NCI-H345 treated with DMSO at 0.1 percent for 48 hours (cell line): ENCODE measurements around the gene PAEP.

ENCODE experiments used
- DNase-seq: peaks from one replicate; lab custom pipeline; 2025; ENCODE audit not compliant: unreplicated experiment; lab: John Stamatoyannopoulos, UW

PAEP gene

DNA sequence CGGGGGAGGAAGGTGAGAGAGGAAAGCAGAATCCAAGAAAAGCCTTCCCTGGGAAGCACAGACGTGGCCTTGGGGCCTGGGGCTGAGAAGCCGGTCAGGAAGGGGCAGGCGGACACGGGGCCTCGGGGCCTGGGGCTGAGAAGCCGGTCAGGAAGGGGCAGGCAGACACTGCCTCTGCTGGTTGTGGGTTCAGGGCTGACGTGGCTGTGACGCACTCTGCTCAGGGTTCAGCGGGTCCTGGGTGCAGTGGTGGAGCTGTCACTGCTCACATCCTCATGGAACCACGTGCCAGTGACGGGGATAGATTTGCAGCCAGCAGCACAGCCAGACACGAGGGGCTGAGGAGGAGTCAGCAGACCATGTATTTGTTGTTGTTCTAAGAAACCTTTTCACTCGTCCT lies 12.8 kb downstream of the PAEP start:
- DNase-seq, result no peak

DNA sequence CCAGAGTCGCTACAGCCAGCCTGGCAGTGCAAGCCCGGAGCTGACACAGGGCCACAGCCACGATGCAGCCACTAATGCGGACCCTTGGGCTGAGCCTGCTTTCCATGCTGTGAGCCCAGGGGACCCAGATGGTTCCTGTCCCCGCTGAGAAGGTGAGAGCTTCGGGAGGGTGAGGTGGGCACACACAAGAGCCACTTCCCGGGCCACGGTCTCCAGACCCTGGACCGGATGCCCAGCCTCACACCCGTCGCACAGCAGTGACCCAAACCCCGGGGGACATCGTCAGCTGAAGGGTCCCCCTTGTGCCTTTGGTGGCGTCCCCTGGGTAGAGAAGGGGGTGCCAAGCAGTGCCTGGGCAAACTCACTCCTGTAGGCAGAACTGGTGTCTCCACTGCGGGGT lies 13.4 kb downstream of the PAEP start:
- DNase-seq, result no peak

DNA sequence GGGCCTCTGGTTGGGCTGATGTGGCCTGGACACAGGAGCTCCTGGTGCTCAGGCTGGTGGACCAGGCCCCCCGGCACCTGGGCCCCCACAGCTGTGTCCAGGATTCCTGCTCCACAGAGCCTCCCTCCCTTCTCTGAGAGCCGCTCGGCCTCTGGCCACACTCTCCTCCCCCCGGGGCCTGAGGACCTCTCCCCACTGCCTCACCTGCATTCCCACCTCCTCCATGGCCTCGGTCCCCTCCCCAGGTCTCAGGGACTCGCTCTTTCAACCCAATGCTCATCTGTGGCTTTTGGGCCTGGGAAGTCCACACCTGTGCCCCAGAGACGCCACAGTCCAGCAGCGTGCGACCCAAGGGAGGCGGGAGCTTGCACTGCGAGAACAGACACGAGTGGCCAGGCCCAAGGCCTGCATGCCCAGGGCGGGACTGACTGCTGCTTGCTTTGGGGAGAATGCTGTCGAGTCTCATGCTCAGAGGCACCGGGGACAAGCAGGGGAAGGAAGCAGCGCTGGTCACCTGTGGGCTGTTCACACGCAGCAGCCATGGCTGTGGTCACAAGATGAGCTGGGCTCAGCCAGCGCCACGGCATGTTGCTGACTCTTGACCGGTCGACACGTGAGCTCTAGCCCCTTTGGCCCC lies 14.6 kb downstream of the PAEP start:
- no peak for DNase-seq

DNA sequence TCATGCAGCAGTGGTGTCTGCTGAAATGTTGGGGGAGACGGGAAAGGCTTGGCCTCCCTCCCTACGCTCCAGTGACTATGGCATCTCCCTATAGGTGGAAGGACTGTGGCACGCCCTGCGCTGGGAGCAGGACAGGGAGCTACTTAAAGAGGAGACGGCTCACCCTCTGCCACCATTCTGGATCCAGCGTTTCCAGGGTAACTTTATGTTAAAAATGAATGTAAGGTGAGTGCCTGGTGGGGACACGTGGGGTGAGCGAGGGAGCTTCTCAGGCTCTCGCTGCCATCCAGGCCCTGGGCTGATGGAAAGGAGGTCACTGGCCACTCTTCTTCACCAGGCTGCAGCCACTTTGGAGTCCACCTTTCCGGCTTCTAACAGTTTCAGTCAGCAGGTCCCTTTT lies 15.7 kb downstream of the PAEP start:
- DNase-seq, result no peak

DNA sequence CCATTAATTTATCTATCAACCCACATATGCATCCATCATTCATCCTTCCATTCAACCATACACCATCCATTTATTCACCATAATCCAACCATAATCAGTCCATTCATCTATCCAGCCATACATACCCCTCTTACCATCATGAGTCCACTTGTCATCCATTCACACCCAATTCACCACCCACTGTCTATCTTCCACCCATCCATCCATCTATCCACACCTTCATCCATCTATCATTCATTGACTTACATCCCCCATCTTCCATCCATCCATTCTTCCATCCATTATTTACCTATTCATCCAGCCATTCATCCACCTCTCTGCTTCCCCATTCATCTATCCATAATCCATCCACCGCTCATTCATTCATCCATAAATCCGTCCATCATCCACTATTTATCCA lies 17.8 kb downstream of the PAEP start:
- DNase-seq, result no peak

DNA sequence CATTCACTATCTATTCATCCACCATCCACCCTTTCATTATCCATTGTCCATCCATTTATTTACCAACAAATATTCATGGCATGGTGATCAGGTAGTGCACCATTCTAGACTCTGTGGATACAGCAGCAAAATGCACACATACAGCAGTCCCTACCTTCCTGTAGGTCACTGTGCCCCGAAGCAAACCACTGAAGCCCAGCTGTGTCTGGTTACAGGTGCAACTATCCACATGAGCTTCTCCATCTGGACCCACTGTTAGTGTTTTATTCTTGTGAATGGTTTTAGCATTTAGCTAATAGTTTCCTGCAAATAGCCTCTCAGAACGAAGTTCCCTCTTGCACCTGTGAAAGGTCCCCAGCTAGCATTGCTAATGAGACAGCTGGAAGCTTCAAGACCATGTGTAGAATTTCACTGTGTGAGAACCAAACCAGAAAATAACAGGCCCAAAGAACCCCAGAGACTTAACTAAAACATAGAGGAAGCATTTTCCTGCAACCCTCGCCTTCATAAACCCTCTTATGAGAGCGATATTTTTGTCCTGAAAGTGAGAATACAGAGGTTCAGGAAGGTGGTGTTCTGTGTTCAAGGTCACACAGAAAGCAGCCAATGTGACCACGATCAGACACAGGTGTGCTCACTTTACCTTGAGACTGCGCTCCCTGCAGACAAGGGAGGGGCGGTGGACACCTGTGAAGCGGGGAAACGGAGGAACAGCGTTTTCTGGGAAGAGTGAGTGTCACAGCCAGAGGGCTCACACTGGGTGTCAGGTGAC lies 18.5 kb downstream of the PAEP start:
- DNase-seq, result no peak

DNA sequence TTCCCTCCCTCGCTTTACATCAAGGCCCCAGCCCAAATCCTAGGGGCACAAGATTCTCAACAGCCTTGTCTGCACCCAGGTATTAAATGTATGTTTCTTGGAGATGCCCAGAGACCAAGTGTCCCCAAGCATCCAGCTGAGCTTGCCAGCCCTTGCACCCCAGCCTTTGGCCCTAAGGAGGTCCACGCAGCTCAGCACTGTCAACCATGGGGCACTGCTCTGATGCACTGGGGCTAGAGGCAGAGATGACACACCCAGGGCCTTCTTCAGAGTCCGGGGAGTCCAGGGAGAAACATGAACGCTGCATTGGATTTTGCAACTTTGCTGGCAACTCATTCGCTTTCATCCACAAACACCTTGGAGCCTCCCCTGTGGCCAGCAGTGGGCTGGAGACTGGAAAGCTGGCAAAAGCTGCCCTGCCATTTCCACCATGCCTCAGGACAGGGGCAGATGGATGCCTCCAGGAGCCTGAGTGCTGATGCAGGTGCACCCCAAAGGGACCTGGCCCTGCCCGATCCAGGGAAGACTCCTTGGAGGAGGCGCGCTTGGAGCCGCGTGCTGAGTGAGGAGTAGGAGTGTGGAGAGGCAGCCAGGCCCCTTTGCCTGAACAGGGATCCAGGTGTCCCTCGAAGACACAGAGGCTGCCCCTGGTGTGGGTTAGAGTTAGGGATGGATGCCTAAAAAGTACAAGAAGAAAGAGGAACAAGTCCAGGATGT lies 19.3 kb downstream of the PAEP start:
- DNase-seq, result no peak

DNA sequence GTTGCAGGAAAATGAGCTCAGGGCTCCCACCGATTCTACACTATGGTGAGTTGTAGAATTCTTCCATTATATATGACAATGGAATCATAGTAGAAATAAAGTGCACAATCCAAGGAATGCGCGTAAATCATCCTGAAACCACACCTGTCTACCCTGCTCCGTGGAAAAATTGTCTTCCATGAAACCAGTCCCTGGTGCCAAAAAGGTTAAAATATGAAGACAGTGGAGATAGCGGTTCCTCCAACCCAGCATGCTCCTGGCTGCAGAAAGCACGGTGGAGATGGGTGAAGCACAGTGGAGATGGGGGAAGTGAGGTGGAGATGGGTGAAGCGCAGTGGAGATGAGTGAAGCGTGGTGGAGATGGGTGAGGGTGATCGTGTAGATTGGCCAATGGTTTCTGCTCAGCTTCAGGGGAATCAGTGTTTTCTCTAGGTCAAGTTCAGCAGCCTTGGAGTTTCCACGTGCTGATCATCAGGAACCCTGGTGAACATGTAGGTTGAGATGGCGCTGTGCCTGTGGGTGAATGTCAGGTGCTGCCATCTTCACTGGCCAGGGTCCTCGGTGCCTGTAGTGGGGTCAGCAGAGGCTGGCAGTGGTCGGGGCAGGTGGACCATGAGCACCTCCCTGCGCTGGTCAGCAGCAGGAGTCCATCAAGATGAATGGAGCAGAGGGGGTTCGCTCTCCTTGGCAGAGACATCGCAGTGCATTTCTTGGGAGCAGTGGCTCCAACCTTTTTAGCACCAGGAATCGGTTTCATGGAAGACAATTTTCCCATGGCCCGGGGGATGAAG lies 20.3 kb downstream of the PAEP start:
- DNase-seq, result no peak

DNA sequence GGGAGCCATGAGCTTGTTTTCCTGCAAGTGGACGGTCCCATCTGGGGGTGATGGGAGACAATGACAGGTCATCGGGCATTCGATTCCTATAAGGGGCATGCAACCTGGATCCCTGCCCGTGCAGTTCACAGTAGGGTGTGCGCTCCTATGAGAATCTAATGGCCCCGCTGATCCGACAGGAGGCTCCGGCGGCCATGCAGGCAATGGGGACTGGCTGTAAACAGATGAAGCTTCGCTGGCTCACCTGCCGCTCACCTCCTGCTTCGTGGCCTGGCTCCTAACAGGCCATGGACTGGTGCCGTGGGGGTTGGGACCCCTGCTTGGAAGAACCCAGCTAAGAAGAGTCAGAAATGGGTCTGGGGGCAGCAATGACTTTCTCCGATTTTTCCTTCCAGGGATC lies 21.0 kb downstream of the PAEP start:
- no peak for DNase-seq

DNA sequence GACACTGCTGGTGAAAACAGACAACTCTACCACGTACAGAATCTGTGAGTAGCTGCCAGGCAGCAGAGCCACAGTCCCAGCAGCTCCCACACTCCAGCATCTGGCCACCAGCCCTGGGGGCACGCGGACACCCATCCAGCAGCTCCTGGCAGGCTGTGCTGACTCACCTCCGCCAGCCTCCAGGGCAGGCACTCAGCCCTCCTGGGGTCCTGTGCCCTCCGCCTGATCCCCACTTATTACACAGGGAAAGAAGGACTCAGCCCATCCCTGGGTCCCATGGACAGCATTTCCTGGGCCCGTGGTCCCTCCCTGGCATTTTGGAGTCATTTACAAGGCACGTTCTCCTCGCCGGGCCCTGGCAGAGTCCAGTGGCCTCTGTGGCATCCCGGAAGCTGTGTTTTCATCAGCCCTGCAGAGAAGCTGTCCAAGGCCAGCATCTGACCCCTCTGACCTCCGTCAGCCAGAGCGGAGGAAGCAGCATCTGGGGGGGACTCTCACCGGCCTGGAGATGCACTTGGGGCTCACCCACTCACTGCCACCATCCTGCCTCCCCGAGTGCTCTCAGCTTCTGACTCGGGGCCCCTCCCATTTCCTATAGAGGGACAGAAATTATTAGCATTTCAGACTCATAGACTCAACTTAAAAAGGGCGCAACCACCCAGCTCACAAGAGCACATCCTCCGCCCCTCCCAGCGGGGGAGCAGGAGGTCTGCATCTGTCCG lies 21.6 kb downstream of the PAEP start:
- DNase-seq, result no peak

DNA sequence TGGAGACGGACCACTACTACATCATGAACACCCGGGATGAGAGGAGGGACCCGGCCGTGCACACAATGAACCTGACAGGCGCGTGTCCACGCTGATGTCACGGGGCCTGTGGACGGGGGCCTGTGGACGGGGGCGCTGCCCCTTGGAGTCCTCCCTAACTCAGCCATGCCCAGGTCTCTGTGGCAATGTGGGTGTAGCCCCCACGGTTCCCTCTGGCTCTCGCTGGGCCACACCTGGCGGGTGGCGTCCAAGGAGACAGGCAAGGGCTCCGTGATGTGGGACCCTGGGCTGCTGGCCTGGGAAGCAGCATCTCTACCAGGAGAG lies 22.1 kb downstream of the PAEP start:
- DNase-seq, result no peak

DNA sequence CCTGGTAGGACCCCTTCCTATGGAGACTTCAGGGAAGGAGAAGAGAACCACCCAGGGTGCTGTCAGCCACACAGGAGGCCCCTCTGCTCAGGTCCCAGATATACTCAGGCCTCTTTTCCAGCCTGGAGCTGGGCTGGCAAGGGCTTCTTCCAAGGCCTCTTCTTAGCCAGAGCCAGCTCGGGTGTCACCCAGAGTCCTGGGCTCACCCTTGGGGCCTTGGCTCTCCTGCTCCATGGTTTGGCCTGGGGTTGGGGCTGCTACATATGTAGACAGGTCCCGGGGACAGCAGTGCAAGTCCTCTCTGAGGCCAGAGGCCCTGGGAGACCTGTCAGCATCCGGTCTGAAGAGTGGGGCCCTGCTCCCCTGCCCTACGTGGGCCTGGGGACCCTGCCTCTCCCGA lies 22.8 kb downstream of the PAEP start:
- DNase-seq, result no peak

DNA sequence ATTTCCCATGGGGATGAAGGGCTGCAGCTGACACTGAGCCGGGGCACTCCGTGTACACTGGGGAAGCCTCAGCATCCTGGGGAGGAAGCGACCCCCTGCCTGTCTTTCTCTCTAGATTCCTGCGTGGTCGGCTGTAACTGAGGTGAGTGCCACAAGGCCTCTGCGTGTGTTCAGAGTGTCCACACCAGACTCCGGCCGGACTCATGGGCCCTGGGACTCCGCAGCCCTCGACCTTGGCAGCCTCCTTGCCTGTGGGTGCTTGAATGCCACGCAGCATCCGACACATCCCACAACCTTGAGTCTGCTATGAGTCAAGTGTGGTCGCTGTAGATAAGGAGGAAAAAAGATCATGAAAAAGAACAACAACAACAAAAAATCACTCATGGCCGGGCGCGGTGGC lies 23.4 kb downstream of the PAEP start:
- DNase-seq, result no peak

DNA sequence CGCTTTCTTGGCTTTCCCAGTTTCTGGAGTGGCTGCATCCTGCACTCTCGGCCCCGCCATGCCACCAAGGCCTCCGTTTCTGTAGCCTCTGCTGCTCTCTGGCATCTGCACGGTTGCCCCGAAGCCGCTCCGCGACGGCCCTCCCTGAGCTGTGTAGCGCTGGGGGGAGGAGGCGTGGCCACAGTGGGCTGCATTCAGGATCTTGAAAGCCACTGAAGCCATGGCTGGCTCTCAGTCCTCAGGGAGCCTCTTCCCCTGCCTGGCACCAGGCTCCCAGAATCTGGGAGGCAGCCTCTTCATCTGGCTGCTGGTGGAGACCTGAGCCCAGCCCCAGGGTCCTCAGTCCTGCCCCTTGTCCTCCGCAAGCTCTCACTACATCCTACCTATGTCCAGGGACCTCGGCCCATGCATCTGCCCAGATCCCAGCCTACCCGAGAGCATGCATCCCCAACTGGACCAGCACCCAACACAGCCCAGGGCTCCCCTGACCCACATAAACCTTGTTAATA lies 25.1 kb downstream of the PAEP start:
- DNase-seq, result no peak

DNA sequence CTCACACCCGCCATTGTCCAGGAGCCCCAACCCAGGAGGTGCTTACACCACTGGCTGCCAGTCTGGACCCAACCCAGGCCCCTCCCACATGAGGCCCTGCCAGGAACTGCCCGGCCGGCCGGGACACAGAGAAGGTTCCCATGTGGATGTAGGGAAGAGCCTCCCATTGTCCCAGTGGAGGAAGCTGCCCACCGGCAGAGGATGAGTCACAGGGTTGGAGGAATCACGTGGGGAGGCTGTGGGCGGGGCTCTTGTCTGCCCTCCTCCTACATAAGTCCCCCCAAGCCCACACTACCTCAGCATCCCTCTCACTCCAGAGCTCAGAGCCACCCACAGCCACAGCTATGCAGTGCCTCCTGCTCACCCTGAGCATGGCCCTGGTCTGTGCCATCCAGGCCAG lies 26.1 kb downstream of the PAEP start:
- DNase-seq, result no peak

DNA sequence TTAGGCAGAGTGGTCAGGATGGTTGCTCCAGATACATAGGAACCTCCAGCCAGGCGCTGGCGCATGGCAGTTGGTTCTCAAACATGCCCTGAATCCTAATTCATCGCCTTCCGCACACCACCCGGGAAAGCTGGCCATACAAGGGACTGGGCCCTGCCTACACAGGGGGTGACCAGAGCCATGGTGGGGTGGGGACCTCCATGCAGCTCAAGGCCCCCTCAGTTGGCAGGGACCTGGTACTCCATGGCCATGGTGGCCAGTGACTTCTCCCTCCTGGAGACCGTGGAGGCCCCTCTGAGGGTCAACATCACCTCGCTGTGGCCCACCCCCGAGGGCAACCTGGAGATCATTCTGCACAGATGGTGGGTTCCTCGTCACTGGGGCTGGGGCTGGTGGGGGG lies 26.8 kb downstream of the PAEP start:
- no peak for DNase-seq

DNA sequence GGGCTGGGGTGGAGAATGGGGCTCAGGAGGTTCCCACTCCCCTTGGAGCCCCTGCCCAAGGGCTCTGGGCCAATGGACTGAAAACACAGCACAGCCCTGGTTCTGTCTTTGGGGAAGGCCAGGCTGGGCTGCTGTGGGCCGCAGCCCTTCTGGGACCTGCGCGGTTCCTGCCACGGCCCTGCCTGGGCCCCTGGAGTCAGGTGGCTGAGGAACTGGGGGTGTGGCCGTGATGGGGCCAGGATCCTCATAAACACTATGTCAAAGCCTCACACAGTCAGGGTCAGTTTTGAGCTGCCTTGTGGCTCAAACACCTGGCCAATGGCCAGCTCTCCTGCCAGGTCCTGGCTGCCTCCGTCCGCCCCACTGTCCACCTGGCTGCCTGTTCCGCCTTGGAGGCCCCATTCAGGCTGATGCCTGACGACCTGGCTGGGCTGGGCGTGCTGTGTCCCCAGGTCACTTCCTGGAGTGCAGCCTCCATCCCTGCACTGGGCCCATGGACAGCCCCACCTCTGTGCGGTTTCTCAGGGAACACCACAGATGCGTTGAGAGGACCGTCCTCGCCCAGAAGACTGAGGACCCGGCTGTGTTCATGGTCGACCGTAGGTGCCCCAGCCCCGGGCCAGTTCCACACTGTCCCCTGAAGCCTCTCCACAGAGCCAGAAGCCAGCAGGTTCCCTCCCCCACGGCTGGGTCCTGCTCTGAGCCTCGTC lies 27.5 kb downstream of the PAEP start:
- no peak for DNase-seq

DNA sequence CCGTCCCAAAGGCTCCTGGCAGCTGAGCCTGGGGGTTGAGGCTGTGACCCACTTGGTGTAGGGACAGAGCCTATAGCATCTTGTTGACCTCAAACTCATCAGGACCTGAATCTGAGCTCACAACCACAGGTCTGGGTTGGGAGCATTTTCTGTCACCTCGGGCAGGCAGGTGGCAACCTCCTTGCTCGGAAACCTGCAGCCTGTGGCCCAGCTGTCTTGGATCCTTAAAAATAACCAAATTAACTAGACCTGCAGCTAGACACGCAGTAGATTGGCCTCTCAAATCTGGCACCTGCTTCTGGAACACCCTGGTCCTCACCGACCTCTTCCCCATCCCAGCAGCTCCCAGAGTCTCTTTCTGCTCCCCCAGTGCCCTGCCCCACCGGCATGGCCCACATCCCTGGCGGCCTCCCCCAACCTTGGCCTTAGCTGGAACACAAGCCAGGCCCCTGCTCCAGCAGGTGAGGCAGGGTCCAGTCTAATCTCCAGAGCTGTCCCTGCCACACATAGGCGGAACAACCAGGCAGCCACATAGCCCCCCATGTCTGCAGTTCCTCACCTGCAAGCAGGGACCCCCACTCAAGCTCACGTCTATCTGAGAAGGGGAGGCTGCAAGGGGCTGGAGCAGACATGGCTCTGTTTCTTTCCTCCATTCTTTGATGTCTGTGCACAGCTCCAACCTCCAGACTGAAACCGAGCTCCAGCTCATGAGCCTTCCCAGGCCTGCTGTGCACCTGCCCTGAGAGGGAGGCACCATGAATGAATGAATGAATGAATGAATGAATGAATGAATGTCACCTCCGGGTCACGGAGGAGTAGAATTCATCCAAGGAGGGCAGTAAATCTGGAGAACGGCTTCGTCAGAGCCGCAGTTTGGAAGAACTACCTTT lies 28.3 kb downstream of the PAEP start:
- DNase-seq, result no peak

DNA sequence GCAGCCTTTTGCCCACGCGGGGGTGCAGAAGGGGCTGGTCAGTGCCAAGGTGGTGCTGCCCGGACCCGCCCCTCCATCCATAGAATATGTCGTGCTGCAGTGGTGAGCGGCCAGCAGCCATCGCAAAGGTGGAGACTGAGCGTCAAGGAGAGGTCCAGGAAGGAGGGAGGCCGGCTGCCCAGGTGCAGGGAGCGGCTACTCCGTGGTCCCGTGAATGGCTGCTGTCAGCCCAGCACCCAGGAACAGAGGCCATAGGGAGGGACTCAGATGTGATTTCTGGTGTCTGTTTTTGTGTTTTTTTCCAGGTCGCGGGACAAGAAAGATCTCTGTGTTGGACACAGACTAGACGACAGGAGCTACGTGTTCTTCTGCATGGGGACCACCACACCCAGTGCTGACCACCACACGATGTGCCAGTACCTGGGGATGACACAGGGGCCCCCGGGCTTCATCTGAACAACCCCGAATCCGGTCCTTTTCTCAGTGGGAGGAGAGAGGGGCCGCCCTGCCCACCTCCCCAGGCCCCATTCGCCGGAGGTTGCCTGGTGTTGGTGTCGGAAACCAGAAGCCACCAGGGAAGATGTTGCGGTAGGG lies 29.0 kb downstream of the PAEP start:
- no peak for DNase-seq
